ENCODE measurements around the gene PLS3.

DNA sequence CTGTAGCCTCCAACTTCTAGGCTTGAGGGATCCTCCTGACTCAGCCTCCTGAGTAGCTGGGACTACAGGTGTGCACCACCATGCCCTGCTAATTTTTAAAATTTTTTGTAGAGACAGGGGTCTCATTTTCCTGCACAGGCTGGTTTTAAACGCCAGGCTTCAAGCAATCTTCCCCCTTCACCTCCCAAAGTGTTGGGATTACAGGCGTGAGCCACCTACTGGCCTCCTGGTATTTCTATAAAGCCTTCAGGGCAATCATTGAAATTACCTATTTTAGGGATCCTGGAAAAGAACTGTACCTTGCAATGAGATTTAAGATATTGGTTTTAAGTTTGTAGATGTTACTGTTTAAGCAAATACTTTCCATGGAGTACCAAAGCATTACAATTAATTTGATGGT, 13.5 kb upstream of the PLS3 start:
- no peak for TF ChIP-seq POLR2A (IDR thresholded peaks at IDR 0.05)
- TF ChIP-seq, protein P1, sequence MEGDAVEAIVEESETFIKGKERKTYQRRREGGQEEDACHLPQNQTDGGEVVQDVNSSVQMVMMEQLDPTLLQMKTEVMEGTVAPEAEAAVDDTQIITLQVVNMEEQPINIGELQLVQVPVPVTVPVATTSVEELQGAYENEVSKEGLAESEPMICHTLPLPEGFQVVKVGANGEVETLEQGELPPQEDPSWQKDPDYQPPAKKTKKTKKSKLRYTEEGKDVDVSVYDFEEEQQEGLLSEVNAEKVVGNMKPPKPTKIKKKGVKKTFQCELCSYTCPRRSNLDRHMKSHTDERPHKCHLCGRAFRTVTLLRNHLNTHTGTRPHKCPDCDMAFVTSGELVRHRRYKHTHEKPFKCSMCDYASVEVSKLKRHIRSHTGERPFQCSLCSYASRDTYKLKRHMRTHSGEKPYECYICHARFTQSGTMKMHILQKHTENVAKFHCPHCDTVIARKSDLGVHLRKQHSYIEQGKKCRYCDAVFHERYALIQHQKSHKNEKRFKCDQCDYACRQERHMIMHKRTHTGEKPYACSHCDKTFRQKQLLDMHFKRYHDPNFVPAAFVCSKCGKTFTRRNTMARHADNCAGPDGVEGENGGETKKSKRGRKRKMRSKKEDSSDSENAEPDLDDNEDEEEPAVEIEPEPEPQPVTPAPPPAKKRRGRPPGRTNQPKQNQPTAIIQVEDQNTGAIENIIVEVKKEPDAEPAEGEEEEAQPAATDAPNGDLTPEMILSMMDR (IDR thresholded peaks at IDR 0.05) = no peak
